Liver (tissue), 3 donors: Measurements from ENCODE around the gene ATAD5.

Experiments used
- FOXA1 ChIP-seq: IDR thresholded peaks from 2 replicates; pipeline ENCODE4 v1.6.1; 2016; ENCODE audit warnings: antibody characterized with exemption
- HNF4A ChIP-seq, 2 donors: conservative IDR thresholded peaks; 2 replicates each; pipeline ENCODE4 v1.6.1; 2016; ENCODE audit warnings: antibody characterized with exemption in 2 of 2, mild to moderate bottlenecking in 2 of 2
- JUND ChIP-seq, 2 donors: IDR thresholded peaks; 2 replicates each; pipeline ENCODE4 v1.6.1; 2016; ENCODE audit warnings: antibody characterized with exemption in 2 of 2
- RAD21 ChIP-seq, 2 donors: IDR thresholded peaks; 2 replicates each; pipeline ENCODE4 v1.6.1; 2016; ENCODE audit warnings: antibody characterized with exemption in 2 of 2, mild to moderate bottlenecking in 2 of 2
- YY1 ChIP-seq: IDR thresholded peaks from 2 replicates; pipeline ENCODE4 v1.6.1; 2016; ENCODE audit warnings: antibody characterized with exemption, mild to moderate bottlenecking
- TF ChIP-seq, protein P1 (sequence below): fragments of 150-350 bp; IDR thresholded peaks from 2 replicates; pipeline ENCODE4 v1.5.1; 2017; ENCODE audit warnings: improper control_type of control experiment, low read depth, low read length; ENCODE audit not compliant: missing input control
- TF ChIP-seq, protein P2 (sequence below): IDR thresholded peaks from 2 replicates; pipeline ENCODE4 v1.6.1; 2016; ENCODE audit warnings: antibody characterized with exemption
- TF ChIP-seq, protein P3 (sequence below): IDR thresholded peaks from 2 replicates; pipeline ENCODE4 v1.6.1; 2016; ENCODE audit warnings: antibody characterized with exemption
- donor health status: healthy.
- donor health status: healthy.

DNA sequence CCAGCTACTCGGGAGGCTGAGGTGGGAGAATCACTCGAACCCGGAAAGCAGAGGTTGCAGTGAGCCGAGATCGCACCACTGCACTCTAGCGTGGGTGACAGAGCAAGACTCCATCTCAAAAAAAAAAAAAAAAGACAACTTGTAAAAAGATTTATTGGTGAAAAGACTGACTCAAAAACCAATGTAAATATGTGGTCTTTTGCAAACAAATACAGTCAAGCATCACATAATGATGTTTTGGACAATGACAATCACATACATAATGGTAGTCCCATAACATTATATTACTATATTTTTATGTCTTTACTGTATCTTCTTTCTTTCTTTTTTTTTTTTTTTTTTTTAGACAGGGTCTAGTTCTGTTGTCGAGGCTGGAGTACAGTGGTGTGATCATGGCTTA, 15.6 kb upstream of the ATAD5 start:
- no peak for TF ChIP-seq JUND (IDR thresholded peaks at IDR 0.05)
- no peak for TF ChIP-seq RAD21 (IDR thresholded peaks at IDR 0.05)
- TF ChIP-seq, protein P1, sequence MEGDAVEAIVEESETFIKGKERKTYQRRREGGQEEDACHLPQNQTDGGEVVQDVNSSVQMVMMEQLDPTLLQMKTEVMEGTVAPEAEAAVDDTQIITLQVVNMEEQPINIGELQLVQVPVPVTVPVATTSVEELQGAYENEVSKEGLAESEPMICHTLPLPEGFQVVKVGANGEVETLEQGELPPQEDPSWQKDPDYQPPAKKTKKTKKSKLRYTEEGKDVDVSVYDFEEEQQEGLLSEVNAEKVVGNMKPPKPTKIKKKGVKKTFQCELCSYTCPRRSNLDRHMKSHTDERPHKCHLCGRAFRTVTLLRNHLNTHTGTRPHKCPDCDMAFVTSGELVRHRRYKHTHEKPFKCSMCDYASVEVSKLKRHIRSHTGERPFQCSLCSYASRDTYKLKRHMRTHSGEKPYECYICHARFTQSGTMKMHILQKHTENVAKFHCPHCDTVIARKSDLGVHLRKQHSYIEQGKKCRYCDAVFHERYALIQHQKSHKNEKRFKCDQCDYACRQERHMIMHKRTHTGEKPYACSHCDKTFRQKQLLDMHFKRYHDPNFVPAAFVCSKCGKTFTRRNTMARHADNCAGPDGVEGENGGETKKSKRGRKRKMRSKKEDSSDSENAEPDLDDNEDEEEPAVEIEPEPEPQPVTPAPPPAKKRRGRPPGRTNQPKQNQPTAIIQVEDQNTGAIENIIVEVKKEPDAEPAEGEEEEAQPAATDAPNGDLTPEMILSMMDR, result no peak
- TF ChIP-seq, protein P2, sequence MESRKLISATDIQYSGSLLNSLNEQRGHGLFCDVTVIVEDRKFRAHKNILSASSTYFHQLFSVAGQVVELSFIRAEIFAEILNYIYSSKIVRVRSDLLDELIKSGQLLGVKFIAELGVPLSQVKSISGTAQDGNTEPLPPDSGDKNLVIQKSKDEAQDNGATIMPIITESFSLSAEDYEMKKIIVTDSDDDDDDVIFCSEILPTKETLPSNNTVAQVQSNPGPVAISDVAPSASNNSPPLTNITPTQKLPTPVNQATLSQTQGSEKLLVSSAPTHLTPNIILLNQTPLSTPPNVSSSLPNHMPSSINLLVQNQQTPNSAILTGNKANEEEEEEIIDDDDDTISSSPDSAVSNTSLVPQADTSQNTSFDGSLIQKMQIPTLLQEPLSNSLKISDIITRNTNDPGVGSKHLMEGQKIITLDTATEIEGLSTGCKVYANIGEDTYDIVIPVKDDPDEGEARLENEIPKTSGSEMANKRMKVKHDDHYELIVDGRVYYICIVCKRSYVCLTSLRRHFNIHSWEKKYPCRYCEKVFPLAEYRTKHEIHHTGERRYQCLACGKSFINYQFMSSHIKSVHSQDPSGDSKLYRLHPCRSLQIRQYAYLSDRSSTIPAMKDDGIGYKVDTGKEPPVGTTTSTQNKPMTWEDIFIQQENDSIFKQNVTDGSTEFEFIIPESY, result no peak
- TF ChIP-seq HNF4A (conservative IDR thresholded peaks at IDR 0.05), result no peak
- TF ChIP-seq FOXA1, result no peak
- TF ChIP-seq, protein P3, sequence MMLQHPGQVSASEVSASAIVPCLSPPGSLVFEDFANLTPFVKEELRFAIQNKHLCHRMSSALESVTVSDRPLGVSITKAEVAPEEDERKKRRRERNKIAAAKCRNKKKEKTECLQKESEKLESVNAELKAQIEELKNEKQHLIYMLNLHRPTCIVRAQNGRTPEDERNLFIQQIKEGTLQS, result no peak
- TF ChIP-seq YY1, result no peak
